Prostate gland (tissue), 2 donors: ENCODE measurements around the gene CREG2.

ENCODE experiments used
- CTCF ChIP-seq, 4 experiments: fragments of 200-600 bp in 2 of 4; fragments of 450-650 bp in 2 of 4; sonication (generic) in 2 of 4; IDR thresholded peaks; 1 replicate in 3 of 4; 2 replicates in 1 of 4; pipeline ENCODE4 v1.5.1; 2016 to 2019; ENCODE audit warnings: antibody characterized with exemption in 4 of 4, mild to moderate bottlenecking in 2 of 4, moderate library complexity in 2 of 4
- POLR2A ChIP-seq: fragments of 450-650 bp; IDR thresholded peaks from one replicate; pipeline ENCODE4 v1.6.1; 2016; ENCODE audit warnings: antibody characterized with exemption, mild to moderate bottlenecking
- POLR2AphosphoS5 ChIP-seq: sonication (generic); formaldehyde crosslinking; IDR thresholded peaks from one replicate; pipeline ENCODE4 v1.6.1; 2017; ENCODE audit warnings: antibody characterized with exemption

DNA sequence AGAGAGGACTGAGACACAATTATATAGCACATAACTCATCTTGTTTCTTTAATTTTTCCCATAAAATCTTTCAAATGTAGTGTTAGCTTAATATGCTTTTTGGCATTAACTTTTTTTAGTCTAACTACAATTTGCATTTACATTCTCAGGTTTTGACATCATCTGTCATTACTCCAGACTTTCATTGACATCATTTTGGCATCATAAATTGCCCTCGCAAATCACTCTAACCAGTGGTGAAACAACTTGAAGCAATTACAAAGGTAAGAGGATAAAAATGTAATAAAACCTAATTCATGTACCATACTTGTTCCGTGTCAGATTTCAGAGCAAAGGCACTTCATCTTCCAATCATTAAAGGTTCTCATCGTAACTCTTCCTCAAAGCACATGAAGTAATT is 46.2 kb upstream of the CREG2 start:
- no peak for TF ChIP-seq CTCF (IDR thresholded peaks at IDR 0.05)
- no peak for TF ChIP-seq POLR2A
- no peak for TF ChIP-seq POLR2AphosphoS5
